ENCODE measurements around the gene NTSR1. TPM values are rescaled to one million over a fixed set of nuclear protein-coding genes. Genes with fewer than 3 reads are reported as not detected.

Gene NTSR1
- total RNA-seq, 1 experiment from 2014 or later, result 0.16 TPM

DNA sequence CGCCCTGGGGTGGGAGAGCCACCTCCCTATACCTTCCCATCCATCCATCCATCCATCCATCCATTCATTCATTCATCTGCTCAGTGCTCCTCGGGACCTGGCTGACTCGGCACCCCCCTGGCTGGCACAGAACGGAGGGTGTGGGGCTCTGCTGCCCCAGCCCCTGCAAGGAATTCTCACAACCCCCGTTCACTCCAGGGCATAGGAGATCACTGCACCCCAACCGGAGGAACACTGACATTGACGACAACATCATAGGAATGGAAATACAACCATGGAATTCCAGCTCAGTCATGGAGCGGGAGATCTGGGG, 59.6 kb downstream of the NTSR1 start:
- ChIA-PET CTCF (interaction anchor here (0.9 to 1.3 kb wide), 3 partner anchors 23 to 40 kb away, joined by 3 to 5 read pairs (median 3); no protein-coding TSS in a partner anchor), POLR2A (no interaction called here)
- peaks cover 18% of the 10 kb centered on the region for H3K27me3 Mint-ChIP-seq (ENCODE audit: insufficient read depth, unreplicated experiment)
- BruUV-seq (replicated peaks), result no TSS peak
- no peaks in the 10 kb centered on the region for H3K9me3 Mint-ChIP-seq (ENCODE audit: unreplicated experiment)
- H3K4me3 Mint-ChIP-seq (ENCODE audit: unreplicated experiment), result no peak overlapping the region
- TF ChIP-seq, protein P1, sequence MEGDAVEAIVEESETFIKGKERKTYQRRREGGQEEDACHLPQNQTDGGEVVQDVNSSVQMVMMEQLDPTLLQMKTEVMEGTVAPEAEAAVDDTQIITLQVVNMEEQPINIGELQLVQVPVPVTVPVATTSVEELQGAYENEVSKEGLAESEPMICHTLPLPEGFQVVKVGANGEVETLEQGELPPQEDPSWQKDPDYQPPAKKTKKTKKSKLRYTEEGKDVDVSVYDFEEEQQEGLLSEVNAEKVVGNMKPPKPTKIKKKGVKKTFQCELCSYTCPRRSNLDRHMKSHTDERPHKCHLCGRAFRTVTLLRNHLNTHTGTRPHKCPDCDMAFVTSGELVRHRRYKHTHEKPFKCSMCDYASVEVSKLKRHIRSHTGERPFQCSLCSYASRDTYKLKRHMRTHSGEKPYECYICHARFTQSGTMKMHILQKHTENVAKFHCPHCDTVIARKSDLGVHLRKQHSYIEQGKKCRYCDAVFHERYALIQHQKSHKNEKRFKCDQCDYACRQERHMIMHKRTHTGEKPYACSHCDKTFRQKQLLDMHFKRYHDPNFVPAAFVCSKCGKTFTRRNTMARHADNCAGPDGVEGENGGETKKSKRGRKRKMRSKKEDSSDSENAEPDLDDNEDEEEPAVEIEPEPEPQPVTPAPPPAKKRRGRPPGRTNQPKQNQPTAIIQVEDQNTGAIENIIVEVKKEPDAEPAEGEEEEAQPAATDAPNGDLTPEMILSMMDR (IDR thresholded peaks at IDR 0.05; ENCODE audit: insufficient read depth in 1 of 2, low read depth in 1 of 2, low read length in 1 of 2, severe bottlenecking in 1 of 2, unreplicated experiment in 1 of 2), result no peak
- DNase-seq, result no peak
- no peaks in the 10 kb centered on the region for H3K9me3 ChIP-seq
- intact Hi-C loops (cut with micrococcal nuclease; ENCODE audit: unreplicated experiment), result no loop called here
- no peaks in the 10 kb centered on the region for H3K4me1 Mint-ChIP-seq (ENCODE audit: low read depth, unreplicated experiment)
- H3K27ac Mint-ChIP-seq (ENCODE audit: unreplicated experiment), result no peak overlapping the region
- no peaks in the 10 kb centered on the region for H3K36me3 ChIP-seq (ENCODE audit: control insufficient read depth, insufficient read depth, low read length)
- no peaks in the 10 kb centered on the region for H3K36me3 Mint-ChIP-seq (ENCODE audit: insufficient read depth, unreplicated experiment)
- peaks cover 13% of the 10 kb centered on the region for H3K4me1 ChIP-seq
- H3K27me3 ChIP-seq (replicated peaks; ENCODE audit: control insufficient read depth, insufficient read depth, low read length), result peaks cover 2% of the 10 kb centered on the region
- H3K4me3 ChIP-seq (ENCODE audit: low read depth, low read length), result no peak overlapping the region

DNA sequence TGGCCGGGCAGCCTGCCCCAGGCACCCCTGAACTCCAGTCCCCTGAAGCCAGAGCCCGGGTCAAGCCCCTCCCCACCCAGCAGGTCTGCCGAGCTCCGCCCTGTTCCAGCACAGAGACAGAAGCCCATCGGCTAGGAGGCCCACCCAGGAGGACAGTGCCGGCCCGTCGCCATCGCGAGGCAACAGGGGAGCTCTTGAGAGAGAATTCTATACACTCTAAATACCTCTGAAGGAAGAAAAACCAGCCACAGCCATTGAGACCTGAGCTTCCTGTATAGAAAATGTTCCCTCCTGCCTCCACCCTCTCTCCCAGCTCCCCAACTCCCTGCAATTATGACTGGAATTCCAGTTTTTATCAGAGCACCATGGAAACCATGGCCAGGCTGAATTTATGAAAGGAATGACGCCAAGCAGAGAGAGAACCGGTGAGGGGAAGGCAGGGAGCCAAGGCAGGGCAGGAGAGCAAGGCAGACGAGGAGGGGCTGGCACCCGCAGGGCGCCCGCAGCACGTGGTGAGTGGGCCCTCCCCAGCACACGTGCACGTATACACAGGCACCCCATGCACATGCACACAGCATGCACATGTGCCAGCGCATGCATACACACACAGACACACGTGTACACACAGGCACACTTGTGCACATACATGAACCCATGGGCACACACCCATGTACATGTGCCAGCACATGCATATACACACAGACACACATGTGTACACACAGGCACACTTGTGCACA, 60.1 kb downstream of the NTSR1 start:
- H3K4me1 Mint-ChIP-seq (ENCODE audit: low read depth, unreplicated experiment), result no peaks in the 10 kb centered on the region
- ChIA-PET CTCF (interaction anchor here (0.9 to 1.3 kb wide), 3 partner anchors 23 to 40 kb away, joined by 3 to 5 read pairs (median 3); no protein-coding TSS in a partner anchor), POLR2A (no interaction called here)
- Histone ChIP-seq H3K36me3 (ENCODE audit: control insufficient read depth, insufficient read depth, low read length) (no peaks in the 10 kb centered on the region), H3K4me1 (peaks cover 13% of the 10 kb centered on the region), H3K27me3 (replicated peaks; ENCODE audit: control insufficient read depth, insufficient read depth, low read length) (peaks cover 2% of the 10 kb centered on the region), H3K4me3 (ENCODE audit: low read depth, low read length) (no peak overlapping the region), H3K9me3 (no peaks in the 10 kb centered on the region)
- TF ChIP-seq, protein P1 (IDR thresholded peaks at IDR 0.05; ENCODE audit: insufficient read depth in 1 of 2, low read depth in 1 of 2, low read length in 1 of 2, severe bottlenecking in 1 of 2, unreplicated experiment in 1 of 2), result no peak
- H3K4me3 Mint-ChIP-seq (ENCODE audit: unreplicated experiment), result no peak overlapping the region
- BruUV-seq (replicated peaks), result no TSS peak
- DNase-seq, result no peak
- no peak overlapping the region for H3K27ac Mint-ChIP-seq (ENCODE audit: unreplicated experiment)
- peaks cover 18% of the 10 kb centered on the region for H3K27me3 Mint-ChIP-seq (ENCODE audit: insufficient read depth, unreplicated experiment)
- H3K9me3 Mint-ChIP-seq (ENCODE audit: unreplicated experiment), result no peaks in the 10 kb centered on the region
- intact Hi-C loops (cut with micrococcal nuclease; ENCODE audit: unreplicated experiment), result no loop called here
- no peaks in the 10 kb centered on the region for H3K36me3 Mint-ChIP-seq (ENCODE audit: insufficient read depth, unreplicated experiment)

DNA sequence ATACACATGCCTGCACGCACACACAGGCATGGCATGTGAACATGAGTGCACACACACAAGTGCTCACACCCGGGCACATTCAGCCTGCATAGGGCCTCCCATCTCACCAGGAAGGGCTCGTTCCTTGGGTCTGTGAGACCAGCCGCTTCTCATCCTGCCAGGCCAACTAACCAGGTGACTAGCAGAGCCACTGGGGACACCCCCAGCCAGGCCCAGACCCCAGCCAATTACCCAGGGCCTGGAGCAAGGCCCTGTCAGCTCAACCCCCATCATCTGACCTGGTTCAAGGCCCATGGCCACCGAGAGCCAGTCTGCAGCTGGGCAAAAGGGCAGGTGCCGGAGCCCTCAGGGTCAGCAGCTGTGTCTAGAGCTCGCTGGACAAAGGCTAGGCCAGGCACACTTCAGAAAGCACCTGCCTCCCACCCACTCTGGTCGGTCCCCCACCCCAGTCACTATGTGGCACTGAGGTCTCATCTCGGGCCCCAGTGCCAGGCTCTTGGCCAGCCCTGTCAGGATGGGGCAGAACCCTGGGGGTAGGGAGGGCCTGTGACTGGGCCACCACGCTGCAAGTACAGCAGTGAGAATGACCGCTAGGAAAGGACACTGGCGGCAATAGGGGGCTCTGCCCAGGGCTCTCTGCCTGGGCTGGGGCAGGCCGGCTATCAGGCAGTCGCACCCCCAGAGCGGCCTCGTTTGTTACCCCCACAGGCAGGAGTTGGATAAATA, 60.9 kb downstream of the NTSR1 start:
- H3K9me3 ChIP-seq, result no peaks in the 10 kb centered on the region
- H3K4me1 ChIP-seq, result peaks cover 13% of the 10 kb centered on the region
- TF ChIP-seq, protein P1 (IDR thresholded peaks at IDR 0.05; ENCODE audit: insufficient read depth in 1 of 2, low read depth in 1 of 2, low read length in 1 of 2, severe bottlenecking in 1 of 2, unreplicated experiment in 1 of 2), result no peak
- H3K36me3 Mint-ChIP-seq (ENCODE audit: insufficient read depth, unreplicated experiment), result no peaks in the 10 kb centered on the region
- no peak overlapping the region for H3K4me3 ChIP-seq (ENCODE audit: low read depth, low read length)
- no peak for DNase-seq
- intact Hi-C loops (cut with micrococcal nuclease; ENCODE audit: unreplicated experiment), result no loop called here
- no peak overlapping the region for H3K4me3 Mint-ChIP-seq (ENCODE audit: unreplicated experiment)
- peaks cover 2% of the 10 kb centered on the region for H3K27me3 ChIP-seq (replicated peaks; ENCODE audit: control insufficient read depth, insufficient read depth, low read length)
- BruUV-seq (replicated peaks), result no TSS peak
- ChIA-PET CTCF (no interaction called here), POLR2A (no interaction called here)
- H3K36me3 ChIP-seq (ENCODE audit: control insufficient read depth, insufficient read depth, low read length), result no peaks in the 10 kb centered on the region
- H3K4me1 Mint-ChIP-seq (ENCODE audit: low read depth, unreplicated experiment), result no peaks in the 10 kb centered on the region
- no peak overlapping the region for H3K27ac Mint-ChIP-seq (ENCODE audit: unreplicated experiment)
- H3K27me3 Mint-ChIP-seq (ENCODE audit: insufficient read depth, unreplicated experiment), result peaks cover 23% of the 10 kb centered on the region
- no peaks in the 10 kb centered on the region for H3K9me3 Mint-ChIP-seq (ENCODE audit: unreplicated experiment)
